IMR-90 (cell line): ENCODE measurements around the gene ELANE.

ENCODE experiments used
- CTCF ChIP-seq: conservative IDR thresholded peaks from 2 replicates; pipeline ENCODE4 v1.5.1; 2012; ENCODE audit warnings: mild to moderate bottlenecking, low read depth, low read length, improper control_type of control experiment
- POLR2A ChIP-seq: IDR thresholded peaks from 2 replicates; pipeline ENCODE4 v1.6.1; 2012; ENCODE audit warnings: mild to moderate bottlenecking, low read depth, low read length

GRCh38 chr19:815079-815774 lies 36.9 kb upstream of the ELANE start:
- TF ChIP-seq POLR2A (no peak; the same call in 1 of the 2 replicates), CTCF (no peak)
